Measurements from ENCODE around the gene GH2.
A peak's percentile ranks its signal among the peaks of the same experiment; 100 is the strongest.
"Not testable (repeated sequence)": the region's sequence is repeated elsewhere in the genome, so short reads cannot be mapped to it uniquely, and the experiment has no call there.

GH2 gene

DNA sequence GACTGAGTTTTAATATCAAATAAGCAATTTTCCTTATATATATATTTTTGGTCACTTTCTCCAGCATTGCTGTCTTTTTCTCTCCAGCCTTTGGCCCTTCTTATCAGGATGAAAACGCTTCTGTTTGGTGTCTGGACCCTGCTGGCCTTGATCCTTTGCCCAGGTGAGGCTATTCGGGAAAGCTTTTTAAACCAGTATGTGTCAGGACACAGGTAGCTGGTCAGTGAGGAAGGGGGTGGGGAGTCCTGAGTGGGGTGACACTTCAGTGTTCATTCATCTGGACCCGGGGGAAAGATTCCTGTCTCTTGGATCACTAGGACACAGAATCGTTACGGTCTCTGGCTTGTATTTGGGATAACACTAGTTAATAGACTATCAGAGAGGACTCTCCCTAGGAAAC is 27.0 kb downstream of the GH2 start:
- H3K4me1 ChIP-seq (ENCODE audit: control insufficient read depth in 5 of 5, insufficient read depth in 5 of 5, low read length in 5 of 5) = no peaks in the 10 kb centered on the region
- no peaks in the 10 kb centered on the region for H3K9me3 ChIP-seq (ENCODE audit: control insufficient read depth in 5 of 5, low read length in 5 of 5)
- no peaks in the 10 kb centered on the region for H3K27me3 ChIP-seq (ENCODE audit: control insufficient read depth in 5 of 5, insufficient read depth in 4 of 5, low read length in 5 of 5)
- H3K36me3 ChIP-seq (ENCODE audit: control insufficient read depth in 5 of 5, insufficient read depth in 5 of 5, low read length in 5 of 5) = no peaks in the 10 kb centered on the region
- H3K27ac ChIP-seq (ENCODE audit: low read depth, low read length) = no peak overlapping the region
- H3K9ac ChIP-seq (ENCODE audit: low read length in 5 of 5) = no peak overlapping the region
- no peak overlapping the region for H3K4me3 ChIP-seq (ENCODE audit: low read depth in 1 of 5, low read length in 5 of 5)

DNA sequence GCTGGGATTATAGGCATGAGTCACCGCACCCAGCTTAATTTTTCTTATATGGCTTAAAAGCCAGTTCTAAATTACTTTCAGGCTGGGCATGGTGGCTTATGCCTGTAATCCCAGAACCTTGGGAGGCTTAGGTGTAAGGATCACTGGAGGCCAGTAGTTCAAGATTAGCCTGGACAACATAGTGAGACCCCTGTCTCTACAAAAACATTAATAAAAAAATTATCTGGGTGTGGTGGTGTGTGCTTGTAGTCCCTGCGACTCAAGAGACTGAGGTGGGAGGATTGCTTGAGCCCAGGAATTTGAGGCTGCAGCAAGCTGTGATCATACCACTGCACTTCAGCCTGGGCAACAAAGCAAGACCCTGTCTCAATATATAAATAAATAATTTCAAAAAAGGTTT is 28.5 kb downstream of the GH2 start:
- no peaks in the 10 kb centered on the region for H3K27me3 ChIP-seq (ENCODE audit: control insufficient read depth in 5 of 5, insufficient read depth in 4 of 5, low read length in 5 of 5)
- H3K4me3 ChIP-seq (ENCODE audit: low read depth in 1 of 5, low read length in 5 of 5) = no peak overlapping the region
- no peak overlapping the region for H3K27ac ChIP-seq (ENCODE audit: low read depth, low read length)
- no peaks in the 10 kb centered on the region for H3K9me3 ChIP-seq (ENCODE audit: control insufficient read depth in 5 of 5, low read length in 5 of 5)
- no peaks in the 10 kb centered on the region for H3K36me3 ChIP-seq (ENCODE audit: control insufficient read depth in 5 of 5, insufficient read depth in 5 of 5, low read length in 5 of 5)
- H3K4me1 ChIP-seq (ENCODE audit: control insufficient read depth in 5 of 5, insufficient read depth in 5 of 5, low read length in 5 of 5) = peaks cover 0 to 12% (median 11%) of the 10 kb centered on the region in 5 donors
- H3K9ac ChIP-seq (ENCODE audit: low read length in 5 of 5) = no peak overlapping the region

DNA sequence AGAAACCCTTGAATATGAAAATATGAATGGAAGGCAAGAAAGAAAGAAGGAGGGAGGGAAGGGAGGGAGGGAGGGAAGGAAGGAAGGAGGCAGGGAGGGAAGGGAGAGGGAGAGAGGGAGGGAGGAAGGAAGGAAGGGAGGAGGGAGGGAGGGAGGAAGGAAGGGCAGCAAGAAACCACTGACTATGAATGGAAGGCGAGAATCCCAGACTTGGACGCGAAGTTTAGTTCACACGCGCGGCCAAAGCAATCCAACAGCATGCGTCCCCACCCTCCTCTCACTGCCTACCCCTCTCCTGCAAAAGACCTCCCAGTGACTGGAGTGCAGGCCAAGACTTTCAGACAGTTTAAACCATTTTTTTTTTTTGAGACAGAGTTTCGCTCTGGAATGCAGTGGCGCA is 31.3 kb downstream of the GH2 start:
- Histone ChIP-seq H3K4me3 (ENCODE audit: low read depth in 1 of 5, low read length in 5 of 5) (no peak overlapping the region), H3K4me1 (ENCODE audit: control insufficient read depth in 5 of 5, insufficient read depth in 5 of 5, low read length in 5 of 5) (peaks cover 0 to 13% (median 11%) of the 10 kb centered on the region in 5 donors), H3K27me3 (ENCODE audit: control insufficient read depth in 5 of 5, insufficient read depth in 4 of 5, low read length in 5 of 5) (no peaks in the 10 kb centered on the region), H3K9ac (ENCODE audit: low read length in 5 of 5) (no peak overlapping the region), H3K36me3 (ENCODE audit: control insufficient read depth in 5 of 5, insufficient read depth in 5 of 5, low read length in 5 of 5) (no peaks in the 10 kb centered on the region), H3K27ac (ENCODE audit: low read depth, low read length) (no peak overlapping the region), H3K9me3 (ENCODE audit: control insufficient read depth in 5 of 5, low read length in 5 of 5) (no peaks in the 10 kb centered on the region)

DNA sequence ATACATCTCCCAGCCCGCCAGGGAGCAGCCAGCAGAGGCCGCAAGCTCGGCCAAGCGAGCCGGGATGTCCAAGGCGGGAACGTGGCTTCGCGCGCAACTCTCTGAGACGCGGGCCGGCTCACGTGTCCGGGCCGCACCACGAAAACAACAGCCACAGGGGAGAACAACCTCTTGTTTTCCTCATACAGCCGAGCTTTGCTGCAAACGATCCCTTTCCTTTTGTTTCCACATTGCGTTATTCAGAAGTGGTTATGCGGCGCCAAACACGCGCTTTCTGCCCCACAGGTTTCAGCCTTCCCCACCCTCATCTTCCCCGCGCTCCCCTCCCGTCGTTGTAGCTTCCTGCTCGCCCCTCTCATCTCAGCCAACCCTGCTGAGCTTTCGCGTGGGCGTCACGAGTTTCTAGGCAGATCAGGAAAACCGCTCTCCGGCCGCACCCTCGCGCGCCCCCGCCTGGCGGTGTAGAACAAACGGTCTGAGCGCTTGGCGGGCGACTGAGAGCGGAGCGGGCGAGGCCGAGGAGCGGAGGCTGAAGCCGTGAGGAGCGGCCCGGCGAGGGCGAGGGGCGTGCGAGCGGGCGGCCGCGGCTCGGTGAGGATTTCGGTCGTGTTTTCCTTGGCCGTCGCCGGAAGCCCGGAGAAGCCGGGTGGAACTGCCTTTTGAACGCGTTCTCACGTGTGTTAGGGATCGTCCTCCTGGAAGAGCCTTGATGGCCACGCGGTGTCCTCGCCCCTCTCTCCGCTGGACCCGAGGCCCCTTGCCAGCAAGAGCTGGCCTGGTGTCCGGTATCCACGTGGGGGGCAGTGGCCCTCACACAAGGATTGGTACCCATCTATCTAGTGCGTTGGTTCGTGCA is 32.7 kb downstream of the GH2 start:
- peak overlapping the region; percentile 41 to 72 (median 64) for H3K4me3 ChIP-seq (ENCODE audit: low read depth in 1 of 5, low read length in 5 of 5)

DNA sequence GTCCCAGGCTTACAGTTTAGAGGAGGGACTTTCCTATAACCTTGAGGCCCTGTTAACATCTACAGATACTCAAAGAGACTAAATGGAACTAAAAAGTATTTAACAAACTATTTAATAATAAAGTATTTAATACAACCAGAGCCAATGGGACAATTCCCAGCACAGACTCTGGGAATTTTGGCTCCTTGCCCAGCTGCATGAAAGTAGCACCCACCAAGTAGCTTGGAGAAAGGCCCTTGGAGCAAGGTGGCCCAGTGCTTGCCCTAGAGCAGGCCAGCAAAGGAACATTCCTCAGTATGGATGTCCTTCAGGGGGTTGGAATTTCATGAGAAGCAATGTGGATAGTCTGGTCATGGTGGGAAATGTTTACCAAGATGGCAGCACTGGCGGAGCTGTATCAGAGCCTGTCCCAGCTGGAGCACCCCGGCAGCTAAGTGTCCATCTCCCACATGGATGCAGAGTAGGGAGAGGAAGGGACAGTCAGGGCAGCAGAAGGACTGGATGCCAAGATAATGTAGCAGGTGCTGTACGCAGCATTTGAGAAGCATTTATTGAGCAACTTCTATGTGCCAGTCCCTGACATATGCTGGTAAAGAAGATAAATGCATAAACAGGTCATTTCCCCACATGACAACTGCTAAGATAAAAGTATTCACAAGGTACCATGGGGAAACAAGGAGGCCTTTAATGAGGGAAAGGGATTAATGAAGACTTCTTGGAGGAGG is 34.1 kb downstream of the GH2 start:
- Histone ChIP-seq H3K27me3 (ENCODE audit: control insufficient read depth in 5 of 5, insufficient read depth in 4 of 5, low read length in 5 of 5) (no peaks in the 10 kb centered on the region), H3K36me3 (ENCODE audit: control insufficient read depth in 5 of 5, insufficient read depth in 5 of 5, low read length in 5 of 5) (no peaks in the 10 kb centered on the region), H3K9ac (ENCODE audit: low read length in 5 of 5) (no peak overlapping the region), H3K4me3 (ENCODE audit: low read depth in 1 of 5, low read length in 5 of 5) (no peak overlapping the region), H3K4me1 (ENCODE audit: control insufficient read depth in 5 of 5, insufficient read depth in 5 of 5, low read length in 5 of 5) (peaks cover 0 to 23% (median 17%) of the 10 kb centered on the region in 5 donors), H3K27ac (ENCODE audit: low read depth, low read length) (no peak overlapping the region), H3K9me3 (ENCODE audit: control insufficient read depth in 5 of 5, low read length in 5 of 5) (no peaks in the 10 kb centered on the region)

More for the DNA sequence above, 32.7 kb downstream of the GH2 start:
- peak overlapping the region; percentile 44 for H3K27ac ChIP-seq (ENCODE audit: low read depth, low read length)
- no peaks in the 10 kb centered on the region for H3K9me3 ChIP-seq (ENCODE audit: control insufficient read depth in 5 of 5, low read length in 5 of 5)
- peaks cover 0 to 14% (median 11%) of the 10 kb centered on the region in 5 donors for H3K4me1 ChIP-seq (ENCODE audit: control insufficient read depth in 5 of 5, insufficient read depth in 5 of 5, low read length in 5 of 5)
- no peaks in the 10 kb centered on the region for H3K36me3 ChIP-seq (ENCODE audit: control insufficient read depth in 5 of 5, insufficient read depth in 5 of 5, low read length in 5 of 5)
- H3K27me3 ChIP-seq (ENCODE audit: control insufficient read depth in 5 of 5, insufficient read depth in 4 of 5, low read length in 5 of 5) = no peaks in the 10 kb centered on the region
- peak overlapping the region in 4 of 5 donors; percentile 56 to 74 (median 68) for H3K9ac ChIP-seq (ENCODE audit: low read length in 5 of 5)

DNA sequence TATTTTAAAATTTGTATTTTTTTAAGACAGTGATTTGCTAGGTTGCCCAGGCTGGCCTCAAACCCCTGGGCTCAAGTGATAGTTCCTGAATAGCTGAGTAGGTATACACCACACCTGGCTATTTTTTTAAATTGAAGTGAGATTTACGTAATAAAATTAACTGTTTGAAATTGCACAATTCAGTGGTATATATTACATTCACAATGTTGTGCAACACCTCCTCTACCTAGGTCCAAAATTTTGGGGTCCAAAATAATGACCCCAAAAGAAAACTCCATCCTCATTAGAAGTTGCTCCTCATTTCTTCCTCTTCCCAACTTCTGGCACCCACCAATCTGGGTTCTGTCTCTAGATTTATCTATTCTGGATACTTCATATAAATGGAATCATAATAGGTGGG is 36.2 kb downstream of the GH2 start:
- Histone ChIP-seq H3K9ac (ENCODE audit: low read length in 5 of 5) (no peak overlapping the region), H3K4me3 (ENCODE audit: low read depth in 1 of 5, low read length in 5 of 5) (no peak overlapping the region), H3K27ac (ENCODE audit: low read depth, low read length) (no peak overlapping the region), H3K36me3 (ENCODE audit: control insufficient read depth in 5 of 5, insufficient read depth in 5 of 5, low read length in 5 of 5) (no peaks in the 10 kb centered on the region), H3K4me1 (ENCODE audit: control insufficient read depth in 5 of 5, insufficient read depth in 5 of 5, low read length in 5 of 5) (peaks cover 6 to 40% (median 32%) of the 10 kb centered on the region in 5 donors), H3K9me3 (ENCODE audit: control insufficient read depth in 5 of 5, low read length in 5 of 5) (no peaks in the 10 kb centered on the region), H3K27me3 (ENCODE audit: control insufficient read depth in 5 of 5, insufficient read depth in 4 of 5, low read length in 5 of 5) (no peaks in the 10 kb centered on the region)

DNA sequence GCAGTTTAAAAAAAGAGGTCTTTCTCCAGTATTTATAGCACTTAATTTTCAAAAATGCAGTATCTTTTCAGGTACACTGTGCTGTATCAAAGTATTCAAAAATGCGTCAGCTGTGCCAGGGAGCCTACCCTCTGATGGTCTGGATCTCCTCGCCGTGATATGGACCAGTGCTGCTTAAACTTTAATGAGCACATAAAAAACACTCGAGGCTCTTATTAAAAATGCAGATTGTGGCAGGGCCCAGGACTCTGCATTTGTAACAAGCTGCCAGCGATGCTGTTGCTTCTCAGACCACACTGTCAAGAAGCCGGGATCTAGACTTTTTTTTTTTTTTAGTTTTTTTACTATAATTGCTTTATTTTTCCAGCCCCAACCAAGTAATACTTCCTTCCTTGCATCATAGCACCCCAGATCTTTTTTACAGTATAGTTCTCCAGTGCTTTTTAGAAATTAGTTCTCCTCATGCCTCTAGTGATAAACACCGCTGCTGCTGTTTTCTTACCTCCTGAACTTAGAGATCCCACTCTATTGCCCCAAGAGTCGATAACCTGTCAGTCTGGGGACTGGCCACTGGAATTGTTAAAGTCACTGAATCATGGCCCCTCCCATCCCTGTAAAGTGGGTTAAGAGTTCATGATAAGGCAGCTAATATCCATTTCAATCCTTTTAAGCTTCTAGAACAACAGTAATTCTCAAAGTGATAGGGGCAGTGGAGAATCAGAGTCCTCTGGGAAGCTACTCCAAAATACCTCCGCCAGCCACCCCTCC is 37.6 kb downstream of the GH2 start:
- H3K27ac ChIP-seq (ENCODE audit: low read depth, low read length) = peak overlapping the region; percentile 93
- peak overlapping the region in 4 of 5 donors; percentile 62 to 90 (median 72) for H3K4me3 ChIP-seq (ENCODE audit: low read depth in 1 of 5, low read length in 5 of 5)
- H3K9ac ChIP-seq (ENCODE audit: low read length in 5 of 5) = peak overlapping the region in 2 of 5 donors; percentile 32 to 52
- H3K4me1 ChIP-seq (ENCODE audit: control insufficient read depth in 5 of 5, insufficient read depth in 5 of 5, low read length in 5 of 5) = peaks cover 9 to 50% (median 39%) of the 10 kb centered on the region in 5 donors
- no peaks in the 10 kb centered on the region for H3K9me3 ChIP-seq (ENCODE audit: control insufficient read depth in 5 of 5, low read length in 5 of 5)
- H3K27me3 ChIP-seq (ENCODE audit: control insufficient read depth in 5 of 5, insufficient read depth in 4 of 5, low read length in 5 of 5) = no peaks in the 10 kb centered on the region
- no peaks in the 10 kb centered on the region for H3K36me3 ChIP-seq (ENCODE audit: control insufficient read depth in 5 of 5, insufficient read depth in 5 of 5, low read length in 5 of 5)

DNA sequence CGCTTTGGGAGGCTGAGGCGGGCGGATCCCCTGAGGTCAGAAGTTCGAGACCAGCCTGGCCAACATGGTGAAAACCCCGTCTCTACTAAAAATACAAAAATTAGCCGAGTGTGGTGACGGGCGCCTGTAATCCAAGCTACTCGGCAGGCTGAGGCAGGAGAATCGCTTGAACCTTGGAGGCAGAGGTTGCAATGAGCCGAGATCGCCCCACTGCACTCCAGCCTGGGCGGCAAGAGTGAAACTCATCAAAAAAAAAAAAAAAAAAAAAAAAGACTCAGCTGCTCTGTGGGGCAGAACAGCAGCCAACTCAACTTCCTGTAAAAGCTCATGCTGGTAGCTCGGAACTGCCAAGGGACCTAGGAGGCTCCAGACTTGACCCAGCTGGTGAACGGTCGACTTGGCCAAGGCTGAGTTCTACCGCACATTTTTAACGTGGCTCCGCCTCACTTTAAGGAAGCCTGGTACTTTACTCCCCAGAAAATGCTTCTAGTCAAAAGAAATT is 38.3 kb downstream of the GH2 start:
- H3K27ac ChIP-seq (ENCODE audit: low read depth, low read length) = peak overlapping the region; percentile 93
- H3K4me3 ChIP-seq (ENCODE audit: low read depth in 1 of 5, low read length in 5 of 5) = peak overlapping the region; percentile 62 to 90 (median 79)
- H3K4me1 ChIP-seq (ENCODE audit: control insufficient read depth in 5 of 5, insufficient read depth in 5 of 5, low read length in 5 of 5) = peaks cover 12 to 51% (median 40%) of the 10 kb centered on the region in 5 donors
- not testable (repeated sequence) for H3K9me3 ChIP-seq (ENCODE audit: control insufficient read depth in 5 of 5, low read length in 5 of 5); H3K36me3 ChIP-seq (ENCODE audit: control insufficient read depth in 5 of 5, insufficient read depth in 5 of 5, low read length in 5 of 5); H3K27me3 ChIP-seq (ENCODE audit: control insufficient read depth in 5 of 5, insufficient read depth in 4 of 5, low read length in 5 of 5)
- peak overlapping the region; percentile 35 to 78 (median 73) for H3K9ac ChIP-seq (ENCODE audit: low read length in 5 of 5)

DNA sequence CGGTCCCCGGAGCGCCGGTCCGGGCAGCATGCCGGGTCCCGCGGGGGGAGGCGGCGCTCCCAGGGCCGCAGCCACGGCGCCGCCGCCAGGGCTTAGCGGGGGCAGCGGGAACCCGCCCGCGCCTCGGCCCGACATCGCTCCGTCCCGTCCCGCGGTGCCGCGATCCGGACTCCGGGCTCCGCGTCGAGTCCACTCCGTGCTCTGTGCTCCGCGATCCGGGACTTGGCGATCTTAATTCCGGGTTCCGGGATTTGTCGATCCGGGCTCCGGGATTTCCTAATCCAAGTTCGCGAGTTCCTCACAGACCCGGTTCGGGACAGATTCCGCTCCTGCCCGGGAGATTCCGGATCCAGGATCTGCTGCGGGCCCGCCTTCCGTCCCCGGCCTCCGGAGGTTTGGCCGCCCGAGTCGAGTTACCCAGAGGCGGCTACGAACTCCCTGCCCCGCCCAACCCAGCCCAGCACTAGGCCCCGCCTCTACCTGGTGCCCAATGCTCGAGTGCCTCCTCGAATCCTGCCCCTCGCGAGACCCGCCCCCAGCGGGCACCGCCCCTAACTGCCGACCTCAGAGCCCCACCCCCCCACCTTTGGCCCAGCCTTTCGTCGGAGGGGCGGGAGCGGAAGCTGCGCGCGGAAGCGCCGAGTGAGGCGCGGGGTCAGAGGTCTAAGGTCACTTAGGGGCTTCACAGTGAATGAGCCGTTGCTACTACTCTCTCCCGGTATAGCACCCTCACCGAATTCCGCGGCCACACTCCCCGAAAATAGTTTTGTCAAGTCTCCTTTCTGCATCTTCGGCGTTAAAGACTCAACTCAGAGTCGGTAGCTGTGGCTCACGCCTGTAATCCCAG is 39.0 kb downstream of the GH2 start, which contains the start of gene SMARCD2:
TSS of gene SMARCD2 (minus strand) at position 146 of the 847 bp plus-strand sequence. CDS start at position 135, 11 bp downstream.
- Histone ChIP-seq H3K27ac (ENCODE audit: low read depth, low read length) (peak within 1 kb of the TSS; percentile 93), H3K36me3 (ENCODE audit: control insufficient read depth in 5 of 5, insufficient read depth in 5 of 5, low read length in 5 of 5) (peaks cover 0 to 2% (median 0%) of the 10 kb centered on the region in 5 donors), H3K9ac (ENCODE audit: low read length in 5 of 5) (peak within 1 kb of the TSS; percentile 69 to 92 (median 87)), H3K9me3 (ENCODE audit: control insufficient read depth in 5 of 5, low read length in 5 of 5) (no peaks in the 10 kb centered on the region), H3K4me1 (ENCODE audit: control insufficient read depth in 5 of 5, insufficient read depth in 5 of 5, low read length in 5 of 5) (peaks cover 17 to 55% (median 47%) of the 10 kb centered on the region in 5 donors), H3K4me3 (ENCODE audit: low read depth in 1 of 5, low read length in 5 of 5) (peak within 1 kb of the TSS; percentile 80 to 90 (median 84)), H3K27me3 (ENCODE audit: control insufficient read depth in 5 of 5, insufficient read depth in 4 of 5, low read length in 5 of 5) (no peaks in the 10 kb centered on the region)
